Large intestine (tissue), 3 donors: ENCODE measurements around the gene SWAP70. TPM values are rescaled to one million over a fixed set of nuclear protein-coding genes. Genes with fewer than 3 reads are reported as not detected.

Experiments
- DNase-seq, 2 donors: peaks; one replicate each; pipeline versions ENCODE4 v3.0.0 to v3.0.0-alpha.2; 2013
- H3K27ac ChIP-seq: one replicate; pipeline ENCODE4 v1.5.1; 2013; ENCODE audit warnings: low read length
- H3K27me3 ChIP-seq: 2 replicates; pipeline ENCODE4 v1.6.1; 2013; ENCODE audit warnings: low read length; ENCODE audit not compliant: control insufficient read depth, insufficient read depth
- H3K36me3 ChIP-seq: 2 replicates; pipeline ENCODE4 v1.6.1; 2013; ENCODE audit warnings: low read length; ENCODE audit not compliant: control insufficient read depth, insufficient read depth
- H3K4me1 ChIP-seq: one replicate; pipeline ENCODE4 v1.6.1; 2013; ENCODE audit warnings: low read length; ENCODE audit not compliant: control insufficient read depth, insufficient read depth
- H3K4me3 ChIP-seq: one replicate; pipeline ENCODE4 v1.5.1; 2013; ENCODE audit warnings: low read length
- H3K9me3 ChIP-seq: one replicate; pipeline ENCODE4 v1.6.1; 2013; ENCODE audit warnings: mild to moderate bottlenecking, low read depth, low read length, moderate library complexity; ENCODE audit not compliant: control insufficient read depth
- WGBS: methylation state at CpG from one replicate; pipeline ENCODE4 v1.1.5; 2013; ENCODE audit warnings: low lambda C conversion rate; ENCODE audit not compliant: insufficient coverage; 5-methylcytosine and 5-hydroxymethylcytosine counted together
- polyA plus RNA-seq: library from polyadenylated mRNA; unstranded; fragments of 120-200 nt; gene quantifications from one replicate; pipeline ENCODE4 v1.2.1, GENCODE V29; 2013

Gene SWAP70
- polyA plus RNA-seq, 1 donor: 21.7 TPM

DNA sequence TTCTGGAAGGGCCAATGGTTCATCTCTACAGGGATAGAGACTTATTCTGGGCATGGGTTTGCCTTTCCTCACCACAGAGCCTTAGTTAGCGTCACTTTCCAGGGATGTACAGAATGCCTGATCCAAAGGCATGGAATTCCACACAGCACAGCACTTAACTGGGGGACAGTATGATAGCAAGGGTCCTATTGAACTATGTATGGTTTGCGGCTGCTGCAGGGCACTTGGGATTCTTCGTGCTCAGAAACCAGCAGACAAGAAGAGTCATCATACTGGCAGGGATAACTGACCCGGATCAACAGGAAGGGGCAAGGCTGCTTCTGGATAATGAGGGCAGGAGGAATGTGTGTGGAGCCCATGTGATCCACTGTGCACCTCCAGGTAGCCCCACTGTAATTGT lies 105.7 kb downstream of the SWAP70 start:
- Histone ChIP-seq H3K36me3 (no peaks in the 10 kb centered on the region), H3K27ac (no peak overlapping the region), H3K4me1 (no peaks in the 10 kb centered on the region), H3K9me3 (no peaks in the 10 kb centered on the region), H3K4me3 (no peak overlapping the region), H3K27me3 (no peaks in the 10 kb centered on the region)
- DNase-seq: no peak
- no CpG with 5 or more reads among the region's 4 CpGs for WGBS

DNA sequence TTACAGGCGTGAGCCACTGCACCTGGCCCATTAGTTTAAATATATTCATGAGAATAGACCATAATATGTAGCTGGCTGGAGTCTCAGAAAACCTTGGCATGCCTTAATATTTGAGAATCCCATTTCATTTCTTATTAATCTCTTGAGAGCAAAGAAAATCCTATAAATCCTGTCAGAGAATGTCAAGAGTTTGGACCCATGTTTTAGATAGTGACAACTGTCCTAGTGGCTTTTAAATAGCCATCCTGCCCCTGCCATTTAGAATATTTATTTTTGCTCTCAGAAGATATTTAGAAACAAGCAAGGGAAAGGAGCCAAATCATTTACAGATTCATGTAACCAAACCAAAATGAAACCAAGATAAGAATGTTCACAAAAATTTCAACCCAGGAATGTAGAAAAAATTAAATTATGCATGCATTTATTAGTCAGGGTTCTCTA lies 107.2 kb downstream of the SWAP70 start:
- Histone ChIP-seq H3K4me3 (no peak overlapping the region), H3K27ac (no peak overlapping the region), H3K9me3 (no peaks in the 10 kb centered on the region), H3K4me1 (peaks cover 2% of the 10 kb centered on the region), H3K36me3 (peaks cover 4% of the 10 kb centered on the region), H3K27me3 (no peaks in the 10 kb centered on the region)
- no CpG with 5 or more reads among the region's 1 CpG for WGBS
- no peak for DNase-seq

DNA sequence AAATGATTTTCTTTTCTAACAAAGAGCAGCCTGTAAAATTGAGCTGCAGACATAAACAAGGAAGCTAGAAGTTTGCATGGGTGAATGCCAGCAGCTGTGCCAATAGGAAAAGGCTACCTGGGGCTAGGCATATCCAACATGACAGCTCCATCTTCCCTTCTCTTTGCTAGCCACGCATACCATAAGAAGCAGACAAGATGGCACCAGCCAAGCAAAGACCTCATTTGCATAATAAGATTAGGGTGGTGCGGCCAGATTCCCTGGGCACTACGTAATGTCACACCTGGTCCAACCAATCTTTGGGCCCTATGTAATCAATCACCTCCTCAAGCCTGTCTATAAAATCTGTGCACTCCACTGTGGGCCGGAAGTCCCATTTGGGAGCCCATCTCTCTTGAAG lies 108.3 kb downstream of the SWAP70 start:
- no peak for DNase-seq
- H3K4me1 ChIP-seq: peaks cover 2% of the 10 kb centered on the region
- WGBS: no CpG with 5 or more reads among the region's 4 CpGs
- peaks cover 4% of the 10 kb centered on the region for H3K36me3 ChIP-seq
- H3K4me3 ChIP-seq: no peak overlapping the region
- H3K9me3 ChIP-seq: no peaks in the 10 kb centered on the region
- no peak overlapping the region for H3K27ac ChIP-seq
- H3K27me3 ChIP-seq: no peaks in the 10 kb centered on the region

DNA sequence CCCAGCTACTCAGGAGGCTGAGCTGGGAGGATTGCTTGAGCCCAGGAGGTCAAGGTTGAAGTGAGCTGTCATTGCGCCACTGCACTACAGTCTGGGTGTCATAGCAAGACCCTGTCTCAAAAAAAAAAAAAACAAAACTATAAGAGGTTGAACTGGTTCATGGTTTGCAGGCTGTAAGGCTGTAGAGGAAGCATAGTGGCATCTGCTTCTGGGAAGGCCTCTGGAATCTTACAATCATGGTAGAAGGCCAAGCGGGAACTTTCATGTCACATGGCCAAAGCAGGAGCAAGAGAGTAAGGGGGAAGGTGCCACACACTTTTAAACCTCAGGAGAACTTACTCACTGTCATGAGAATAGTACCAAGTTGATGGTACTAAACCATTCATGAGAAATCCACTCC lies 109.6 kb downstream of the SWAP70 start:
- H3K27ac ChIP-seq: no peak overlapping the region
- no peaks in the 10 kb centered on the region for H3K9me3 ChIP-seq
- WGBS: no CpG with 5 or more reads among the region's 2 CpGs
- H3K36me3 ChIP-seq: peaks cover 13% of the 10 kb centered on the region
- H3K27me3 ChIP-seq: no peaks in the 10 kb centered on the region
- H3K4me3 ChIP-seq: no peak overlapping the region
- no peak for DNase-seq
- H3K4me1 ChIP-seq: peaks cover 2% of the 10 kb centered on the region

DNA sequence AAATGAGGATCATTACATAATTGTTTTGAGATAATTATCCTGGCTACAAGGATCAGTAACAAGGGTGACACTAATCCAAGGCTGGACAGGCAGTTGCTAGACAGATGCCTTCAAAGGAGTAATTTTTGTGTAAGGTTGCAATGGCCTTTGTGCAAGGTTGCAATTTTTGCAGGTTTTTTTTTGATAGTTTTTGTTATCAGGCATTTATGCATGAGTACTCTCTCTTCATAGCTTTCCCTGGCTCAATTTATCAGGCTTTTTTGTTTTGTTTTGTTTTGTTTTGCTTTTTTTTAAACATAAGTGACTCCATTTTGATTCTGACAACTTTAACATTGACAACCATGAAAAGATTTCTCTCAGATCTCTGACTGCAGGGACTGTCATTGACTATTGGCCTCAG lies 110.2 kb downstream of the SWAP70 start:
- Histone ChIP-seq H3K4me1 (peaks cover 2% of the 10 kb centered on the region), H3K4me3 (no peak overlapping the region), H3K27me3 (no peaks in the 10 kb centered on the region), H3K27ac (no peak overlapping the region), H3K36me3 (peaks cover 13% of the 10 kb centered on the region), H3K9me3 (no peaks in the 10 kb centered on the region)
- DNase-seq: no peak

DNA sequence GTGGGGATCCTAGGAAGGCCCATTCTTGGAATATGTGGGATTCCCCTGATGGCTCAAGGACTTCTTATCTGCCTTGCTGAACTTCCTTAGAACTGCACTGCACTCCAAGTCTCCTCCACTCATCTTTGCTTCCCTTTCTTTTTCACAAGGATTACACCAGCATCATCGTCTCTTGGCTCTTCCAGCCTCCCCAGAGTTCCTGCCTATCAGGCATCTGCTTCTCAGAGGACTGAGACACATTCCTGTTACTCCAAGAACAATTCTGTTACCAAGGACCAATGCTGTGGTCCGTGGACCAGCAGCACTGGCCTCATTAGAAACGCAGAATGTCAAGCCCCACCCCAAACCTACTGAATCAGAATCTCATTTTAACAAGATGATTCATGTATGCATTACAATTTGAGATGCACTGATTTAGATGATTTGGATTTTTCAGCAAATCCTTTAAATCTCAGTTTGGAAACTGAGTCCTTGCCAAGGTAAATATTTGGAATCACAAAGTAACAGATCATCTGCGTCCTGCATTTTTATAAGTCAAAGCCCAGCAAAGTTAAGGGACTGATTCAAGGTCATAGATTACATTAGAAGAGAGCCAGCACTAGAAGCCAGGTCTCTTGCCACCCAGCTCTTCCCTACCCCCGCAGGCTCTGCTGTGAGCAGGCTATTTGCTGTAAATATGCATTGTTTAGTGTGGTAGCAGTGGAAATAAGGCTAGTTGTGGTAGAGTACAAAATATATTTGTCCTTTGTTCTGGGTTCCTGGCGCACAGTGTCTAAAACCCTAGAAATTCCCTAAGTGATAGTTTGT lies 110.9 kb downstream of the SWAP70 start:
- no CpG with 5 or more reads among the region's 6 CpGs for WGBS
- Histone ChIP-seq H3K4me3 (no peak overlapping the region), H3K27ac (no peak overlapping the region), H3K9me3 (no peaks in the 10 kb centered on the region), H3K36me3 (peaks cover 20% of the 10 kb centered on the region), H3K27me3 (no peaks in the 10 kb centered on the region), H3K4me1 (peaks cover 2% of the 10 kb centered on the region)
- DNase-seq: no peak

DNA sequence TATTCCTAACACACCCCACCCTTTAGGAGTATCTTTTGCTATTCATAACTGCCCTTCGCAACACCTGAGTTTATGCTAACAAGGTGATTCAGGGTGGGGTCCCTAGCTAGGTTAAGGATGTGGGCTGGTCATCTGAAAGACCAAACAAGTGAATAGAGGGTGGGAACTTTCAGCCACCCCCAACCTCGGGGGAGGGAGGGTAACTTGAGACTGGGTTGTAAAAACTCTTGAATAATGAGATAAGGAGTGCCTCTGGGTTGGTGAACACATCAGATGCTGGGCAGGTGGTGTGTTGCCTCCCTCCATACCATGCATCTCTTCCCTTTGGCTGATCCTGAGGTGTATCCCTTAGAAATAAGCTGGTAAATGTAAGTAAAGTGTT lies 111.5 kb downstream of the SWAP70 start:
- H3K4me3 ChIP-seq: no peak overlapping the region
- peak in 1 of 2 donors; percentile 35 for DNase-seq
- no peak overlapping the region for H3K27ac ChIP-seq

DNA sequence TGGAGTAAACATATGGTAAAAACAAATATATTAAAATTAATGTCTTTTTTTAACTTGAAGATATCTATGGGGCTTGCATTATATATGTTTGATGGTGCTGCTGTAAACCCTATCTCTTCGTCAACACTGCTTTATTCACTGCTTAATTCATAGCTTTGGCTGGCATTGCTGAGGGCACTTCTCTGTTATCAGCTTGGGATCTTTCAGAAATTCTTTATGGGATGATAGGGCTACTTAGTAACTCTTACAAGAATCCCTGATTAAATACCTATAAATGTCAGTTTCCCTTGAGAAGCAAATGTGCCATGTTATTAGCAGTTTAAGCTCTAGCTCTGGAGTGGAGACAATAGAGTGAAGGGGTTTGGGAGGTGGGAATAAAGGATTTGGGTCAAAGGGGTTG lies 112.3 kb downstream of the SWAP70 start:
- no CpG with 5 or more reads among the region's 1 CpG for WGBS
- Histone ChIP-seq H3K27ac (no peak overlapping the region), H3K36me3 (peaks cover 34% of the 10 kb centered on the region), H3K4me1 (peaks cover 2% of the 10 kb centered on the region), H3K4me3 (no peak overlapping the region), H3K9me3 (no peaks in the 10 kb centered on the region), H3K27me3 (no peaks in the 10 kb centered on the region)
- DNase-seq: no peak

More for the DNA sequence above, 111.5 kb downstream of the SWAP70 start:
- peaks cover 26% of the 10 kb centered on the region for H3K36me3 ChIP-seq
- H3K4me1 ChIP-seq: peaks cover 2% of the 10 kb centered on the region
- WGBS: no CpG with 5 or more reads among the region's 2 CpGs
- no peaks in the 10 kb centered on the region for H3K27me3 ChIP-seq
- H3K9me3 ChIP-seq: no peaks in the 10 kb centered on the region

DNA sequence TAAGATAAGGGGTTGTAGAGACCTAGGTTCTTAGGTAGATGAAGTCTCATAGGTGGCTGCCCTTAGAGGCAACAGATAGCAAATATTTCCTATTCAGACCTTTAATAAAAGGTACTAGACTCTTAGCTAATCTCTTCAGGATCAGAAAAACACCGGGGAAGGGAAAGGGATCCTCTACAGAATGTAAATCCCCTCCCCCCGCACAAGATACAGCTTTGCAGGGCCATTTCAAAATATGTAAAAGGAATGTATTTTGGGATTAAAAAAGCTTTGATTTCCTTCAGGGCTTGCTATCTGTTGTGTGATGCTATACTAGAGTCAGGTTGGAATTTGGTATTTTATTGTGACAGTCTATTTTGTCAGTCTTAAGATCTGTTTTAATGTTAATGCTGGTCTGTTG lies 113.2 kb downstream of the SWAP70 start:
- peaks cover 2% of the 10 kb centered on the region for H3K4me1 ChIP-seq
- H3K4me3 ChIP-seq: no peak overlapping the region
- H3K36me3 ChIP-seq: peaks cover 42% of the 10 kb centered on the region
- WGBS: no CpG with 5 or more reads among the region's 2 CpGs
- H3K27me3 ChIP-seq: no peaks in the 10 kb centered on the region
- H3K9me3 ChIP-seq: no peaks in the 10 kb centered on the region
- no peak overlapping the region for H3K27ac ChIP-seq
- no peak for DNase-seq

DNA sequence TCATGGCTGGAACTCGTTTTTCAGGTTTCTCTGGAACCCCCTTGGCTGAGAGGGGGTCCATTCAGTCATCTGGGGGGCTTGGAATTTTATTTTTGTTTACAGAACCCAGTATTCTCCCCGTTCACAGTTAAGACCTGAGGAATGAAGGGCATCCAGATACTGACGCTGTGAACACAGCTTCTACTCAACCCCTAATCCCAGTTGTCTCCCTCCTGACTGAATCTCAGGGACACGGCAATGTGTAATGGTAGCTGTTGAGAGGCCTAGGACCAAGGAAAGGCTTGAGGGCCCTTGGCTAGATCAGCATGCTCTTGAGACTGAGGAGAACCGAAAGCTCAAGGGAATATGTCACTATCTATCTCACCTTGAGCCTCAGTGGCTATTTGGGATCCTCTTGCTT lies 113.6 kb downstream of the SWAP70 start:
- no peak for DNase-seq
- H3K36me3 ChIP-seq: peaks cover 42% of the 10 kb centered on the region
- H3K4me1 ChIP-seq: peaks cover 2% of the 10 kb centered on the region
- no peak overlapping the region for H3K4me3 ChIP-seq
- no peak overlapping the region for H3K27ac ChIP-seq
- H3K9me3 ChIP-seq: no peaks in the 10 kb centered on the region
- no peaks in the 10 kb centered on the region for H3K27me3 ChIP-seq
- no CpG with 5 or more reads among the region's 5 CpGs for WGBS

DNA sequence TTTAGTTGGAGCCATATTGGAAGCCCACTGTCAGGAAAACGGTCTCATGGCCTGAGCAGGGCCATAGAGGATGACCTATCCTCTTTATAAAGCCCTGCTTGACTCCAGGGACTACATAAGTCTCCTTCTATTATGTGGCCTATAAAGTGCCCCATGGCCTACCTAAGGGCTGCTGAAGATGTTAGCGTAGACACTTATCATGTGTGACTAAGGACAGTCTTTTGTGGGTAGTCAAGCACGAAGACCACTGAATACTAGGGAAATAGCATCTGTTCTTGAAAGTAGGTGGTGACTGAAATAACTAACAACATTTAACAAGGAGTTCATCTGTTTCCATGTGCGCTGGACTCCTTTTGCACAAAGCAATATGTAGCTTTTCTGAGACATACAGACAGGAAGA lies 117.1 kb downstream of the SWAP70 start:
- peaks cover 63% of the 10 kb centered on the region for H3K36me3 ChIP-seq
- H3K27ac ChIP-seq: no peak overlapping the region
- no peaks in the 10 kb centered on the region for H3K4me1 ChIP-seq
- WGBS: no CpG with 5 or more reads among the region's 4 CpGs
- no peaks in the 10 kb centered on the region for H3K27me3 ChIP-seq
- DNase-seq: no peak
- no peak overlapping the region for H3K4me3 ChIP-seq
- no peaks in the 10 kb centered on the region for H3K9me3 ChIP-seq
